A673 (cell line): ENCODE data around the gene CWC27. TPM values are rescaled to one million over a fixed set of nuclear protein-coding genes. Genes with fewer than 3 reads are reported as not detected.

Experiments used
- BruUV-seq: library from RNA; stranded (reverse); fragments of 400-500 nt; replicated peaks from 2 replicates; lab custom pipeline; 2021; lab: Mats Ljungman, UMichigan
- CTCF ChIA-PET: fragments of 300-600 bp; sonication (Branson Sonifier 250); formaldehyde crosslinking; loops from one replicate; lab custom pipeline; 2022; ENCODE audit warnings: antibody characterized with exemption; lab: Charles Lee
- POLR2A ChIA-PET: fragments of 300-600 bp; sonication (Branson Sonifier 250); formaldehyde crosslinking; loops from one replicate; lab custom pipeline; 2022; ENCODE audit warnings: antibody characterized with exemption; ENCODE audit not compliant: low non-redundant PET; lab: Charles Lee
- DNase-seq: peaks from one replicate; pipeline ENCODE4 v3.0.0-alpha.2; 2015; ENCODE audit warnings: low spot score
- H3K27ac ChIP-seq: fragments of 200-600 bp; sonication (generic); 2 replicates; pipeline ENCODE4 v1.5.1; 2016; ENCODE audit warnings: mixed run types, low read depth, mild to moderate bottlenecking, mixed read lengths, antibody characterized with exemption, low read length; ENCODE audit not compliant: poor library complexity, severe bottlenecking
- H3K27me3 ChIP-seq: fragments of 200-600 bp; sonication (generic); replicated peaks from 2 replicates; pipeline ENCODE4 v1.6.1; 2017; ENCODE audit warnings: mixed run types, low read depth, mild to moderate bottlenecking, mixed read lengths, antibody characterized with exemption, low read length; ENCODE audit not compliant: insufficient read depth, poor library complexity
- H3K36me3 ChIP-seq: fragments of 200-600 bp; sonication (generic); 2 replicates; pipeline ENCODE4 v1.6.1; 2016; ENCODE audit warnings: mixed run types, mild to moderate bottlenecking, mixed read lengths, antibody characterized with exemption, low read length; ENCODE audit not compliant: insufficient read depth, poor library complexity, severe bottlenecking
- H3K4me1 ChIP-seq: fragments of 200-600 bp; sonication (generic); 2 replicates; pipeline ENCODE4 v1.6.1; 2017; ENCODE audit warnings: mixed run types, mild to moderate bottlenecking, mixed read lengths, antibody characterized with exemption, low read length; ENCODE audit not compliant: insufficient read depth, poor library complexity, severe bottlenecking
- H3K4me3 ChIP-seq: fragments of 200-600 bp; sonication (generic); 2 replicates; pipeline ENCODE4 v1.5.1; 2016; ENCODE audit warnings: low read depth, mixed run types, mild to moderate bottlenecking, mixed read lengths, low read length; ENCODE audit not compliant: poor library complexity, severe bottlenecking
- H3K9me3 ChIP-seq: fragments of 200-600 bp; sonication (generic); 2 replicates; pipeline ENCODE4 v1.6.1; 2016; ENCODE audit warnings: mixed run types, low read depth, mild to moderate bottlenecking, mixed read lengths, antibody characterized with exemption, low read length; ENCODE audit not compliant: poor library complexity, severe bottlenecking
- CTCF ChIP-seq: fragments of 300-800, 200-600 bp; sonication (generic); conservative IDR thresholded peaks from 2 replicates; pipeline ENCODE4 v1.5.1; 2017; ENCODE audit warnings: low read depth, mild to moderate bottlenecking, antibody characterized with exemption, low read length, moderate library complexity, mixed read lengths
- EZH2 ChIP-seq: fragments of 200-600 bp; sonication (generic); IDR thresholded peaks from 2 replicates; pipeline ENCODE4 v1.6.1; 2017; ENCODE audit warnings: borderline replicate concordance, low read depth, mild to moderate bottlenecking, mixed read lengths, antibody characterized with exemption, low read length; ENCODE audit not compliant: poor library complexity, severe bottlenecking
- intact Hi-C: fragments of 100-400 bp; cut with micrococcal nuclease; formaldehyde crosslinking; loops from one replicate; pipeline ENCODE4 v1.10.0; 2022; ENCODE audit not compliant: unreplicated experiment
- total RNA-seq: library from RNA; stranded (reverse); gene quantifications from 2 replicates; pipeline ENCODE4 v1.2.3, GENCODE V29; 2021

CWC27 gene
- total RNA-seq, 1 experiment from 2014 or later, result 38.0 TPM

- TF ChIP-seq CTCF, result no peak
- no peak for TF ChIP-seq EZH2
- DNase-seq, result no peak
- CTCF ChIA-PET, result no interaction called here
- BruUV-seq, result TSS peak; percentile 86
- Histone ChIP-seq H3K36me3 (no peaks in the 10 kb centered on the region), H3K4me1 (peaks cover 11% of the 10 kb centered on the region), H3K4me3 (no peak overlapping the region), H3K27ac (no peak overlapping the region), H3K9me3 (no peaks in the 10 kb centered on the region), H3K27me3 (no peaks in the 10 kb centered on the region)
- intact Hi-C loops, result no loop called here
- POLR2A ChIA-PET, result no interaction called here
Observed at GRCh38 chr5:65034029-65034812, 265.5 kb downstream of the CWC27 start.

- H3K36me3 ChIP-seq, result no peaks in the 10 kb centered on the region
- DNase-seq, result no peak
- H3K4me1 ChIP-seq, result peaks cover 11% of the 10 kb centered on the region
- ChIA-PET POLR2A (no interaction called here), CTCF (no interaction called here)
- no peaks in the 10 kb centered on the region for H3K27me3 ChIP-seq
- no peaks in the 10 kb centered on the region for H3K9me3 ChIP-seq
- H3K27ac ChIP-seq, result peak overlapping the region; percentile 76
- TF ChIP-seq EZH2 (no peak), CTCF (no peak)
- intact Hi-C loops, result loop anchor here (5.0 kb wide), 1 partner anchor 42 kb away; no protein-coding TSS in a partner anchor
- no TSS peak for BruUV-seq
- peak overlapping the region; percentile 57 for H3K4me3 ChIP-seq
Observed at GRCh38 chr5:65034813-65035209, 266.1 kb downstream of the CWC27 start.

GRCh38 chr5:65035211-65036206, 266.8 kb downstream of the CWC27 start:
- ChIA-PET POLR2A (no interaction called here), CTCF (no interaction called here)
- Histone ChIP-seq H3K27ac (peak overlapping the region; percentile 76), H3K27me3 (no peaks in the 10 kb centered on the region), H3K4me3 (peak overlapping the region; percentile 57), H3K36me3 (no peaks in the 10 kb centered on the region), H3K4me1 (peaks cover 11% of the 10 kb centered on the region), H3K9me3 (no peaks in the 10 kb centered on the region)
- TF ChIP-seq EZH2, result no peak
- TF ChIP-seq CTCF, result no peak
- DNase-seq, result peak; percentile 87
- BruUV-seq, result TSS peak; percentile 97
- intact Hi-C loops, result loop anchor here (5.0 kb wide), 1 partner anchor 42 kb away; no protein-coding TSS in a partner anchor
